ENCODE results near the gene DCLRE1C. TPM values are rescaled to one million over a fixed set of nuclear protein-coding genes. Genes with fewer than 3 reads are reported as not detected.

Gene DCLRE1C
- total and polyA plus RNA-seq, 9 of the 15 experiments (the other 6 are each of a cell fraction or from before 2014, with no cell fraction given): 8.8 to 22.2 (median 13.9) TPM

DNA sequence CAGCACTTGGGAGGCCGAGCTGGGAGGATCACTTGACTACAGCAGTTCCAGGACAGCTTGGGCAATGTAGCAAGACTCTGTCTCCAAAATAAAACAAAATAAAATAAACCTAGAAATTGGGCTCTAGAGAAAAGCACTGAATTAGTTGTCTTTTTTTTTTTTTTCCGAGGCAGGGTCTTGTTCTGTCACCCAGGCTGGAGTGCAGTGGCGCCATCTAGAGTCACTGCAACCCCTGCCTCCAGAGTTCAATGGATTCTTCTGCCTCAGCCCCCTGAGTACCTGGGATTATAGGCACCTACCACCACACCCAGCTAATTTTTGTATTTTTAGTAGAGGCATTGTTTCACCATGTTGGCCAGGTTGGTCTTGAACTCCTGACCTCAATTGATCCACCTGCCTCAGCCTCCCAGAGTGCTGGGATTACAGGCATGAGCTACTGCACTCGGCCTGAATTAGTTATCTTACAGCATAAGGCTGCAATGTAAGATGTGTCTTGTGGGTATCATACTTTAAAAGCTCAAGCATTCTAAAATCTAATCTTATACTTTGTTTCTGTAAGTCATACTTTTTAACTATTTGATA is 18.1 kb upstream of the DCLRE1C start (continued):
- TF ChIP-seq ZNF23 (CRISPR knock-in tag; IDR thresholded peaks at IDR 0.05) (no peak), ZNF384 (IDR thresholded peaks at IDR 0.05; ENCODE audit: low read depth, low read length) (peak; percentile 92), RAD21 (CRISPR knock-in tag; conservative IDR thresholded peaks at IDR 0.05 in 1 of 2, IDR thresholded peaks at IDR 0.05 in 1 of 2) (peak; percentile 45 to 63), RBM25 (IDR thresholded peaks at IDR 0.05; ENCODE audit: low read depth, low read length, severe bottlenecking) (no peak), ZNF436 (CRISPR knock-in tag; IDR thresholded peaks at IDR 0.05) (no peak), FOXP1 (CRISPR knock-in tag; IDR thresholded peaks at IDR 0.05) (no peak), FOXM1 (IDR thresholded peaks at IDR 0.05; ENCODE audit: low read depth) (no peak), FOXM1 (CRISPR knock-in tag; IDR thresholded peaks at IDR 0.05; ENCODE audit: low read depth) (no peak), CC2D1A (IDR thresholded peaks at IDR 0.05) (0 out of 2 replicates have a peak, but pooled peaks have one; percentile 11), ASH1L (IDR thresholded peaks at IDR 0.05; ENCODE audit: borderline replicate concordance, low read depth, partially characterized antibody) (no peak)
- TF ChIP-seq, protein P1, sequence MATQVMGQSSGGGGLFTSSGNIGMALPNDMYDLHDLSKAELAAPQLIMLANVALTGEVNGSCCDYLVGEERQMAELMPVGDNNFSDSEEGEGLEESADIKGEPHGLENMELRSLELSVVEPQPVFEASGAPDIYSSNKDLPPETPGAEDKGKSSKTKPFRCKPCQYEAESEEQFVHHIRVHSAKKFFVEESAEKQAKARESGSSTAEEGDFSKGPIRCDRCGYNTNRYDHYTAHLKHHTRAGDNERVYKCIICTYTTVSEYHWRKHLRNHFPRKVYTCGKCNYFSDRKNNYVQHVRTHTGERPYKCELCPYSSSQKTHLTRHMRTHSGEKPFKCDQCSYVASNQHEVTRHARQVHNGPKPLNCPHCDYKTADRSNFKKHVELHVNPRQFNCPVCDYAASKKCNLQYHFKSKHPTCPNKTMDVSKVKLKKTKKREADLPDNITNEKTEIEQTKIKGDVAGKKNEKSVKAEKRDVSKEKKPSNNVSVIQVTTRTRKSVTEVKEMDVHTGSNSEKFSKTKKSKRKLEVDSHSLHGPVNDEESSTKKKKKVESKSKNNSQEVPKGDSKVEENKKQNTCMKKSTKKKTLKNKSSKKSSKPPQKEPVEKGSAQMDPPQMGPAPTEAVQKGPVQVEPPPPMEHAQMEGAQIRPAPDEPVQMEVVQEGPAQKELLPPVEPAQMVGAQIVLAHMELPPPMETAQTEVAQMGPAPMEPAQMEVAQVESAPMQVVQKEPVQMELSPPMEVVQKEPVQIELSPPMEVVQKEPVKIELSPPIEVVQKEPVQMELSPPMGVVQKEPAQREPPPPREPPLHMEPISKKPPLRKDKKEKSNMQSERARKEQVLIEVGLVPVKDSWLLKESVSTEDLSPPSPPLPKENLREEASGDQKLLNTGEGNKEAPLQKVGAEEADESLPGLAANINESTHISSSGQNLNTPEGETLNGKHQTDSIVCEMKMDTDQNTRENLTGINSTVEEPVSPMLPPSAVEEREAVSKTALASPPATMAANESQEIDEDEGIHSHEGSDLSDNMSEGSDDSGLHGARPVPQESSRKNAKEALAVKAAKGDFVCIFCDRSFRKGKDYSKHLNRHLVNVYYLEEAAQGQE (IDR thresholded peaks at IDR 0.05; ENCODE audit: borderline replicate concordance): peak; percentile 30; the same call in 1 of the 2 replicates
- TF ChIP-seq, protein P1 (CRISPR knock-in tag; IDR thresholded peaks at IDR 0.05; ENCODE audit: low read depth): no peak
- TF ChIP-seq, protein P2, sequence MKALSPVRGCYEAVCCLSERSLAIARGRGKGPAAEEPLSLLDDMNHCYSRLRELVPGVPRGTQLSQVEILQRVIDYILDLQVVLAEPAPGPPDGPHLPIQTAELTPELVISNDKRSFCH (CRISPR knock-in tag; IDR thresholded peaks at IDR 0.05): no peak
- TF ChIP-seq, protein P2 (tag; IDR thresholded peaks at IDR 0.05): no peak
